K562 (cell line): ENCODE data around the gene NME4. TPM values are rescaled to one million over a fixed set of nuclear protein-coding genes. Genes with fewer than 3 reads are reported as not detected.

Experiments used
- ARID1B ChIP-seq: fragments of 450-650 bp; IDR thresholded peaks from 2 replicates; pipeline ENCODE4 v1.6.1; 2016; ENCODE audit warnings: antibody characterized with exemption, mild to moderate bottlenecking, inconsistent platforms
- CC2D1A ChIP-seq: fragments of 450-650 bp; IDR thresholded peaks from 2 replicates; pipeline ENCODE4 v1.6.1; 2017; ENCODE audit warnings: mild to moderate bottlenecking
- CCNT2 ChIP-seq: IDR thresholded peaks from 2 replicates; pipeline ENCODE4 v1.6.1; 2011; ENCODE audit warnings: borderline replicate concordance, low read depth, mild to moderate bottlenecking, moderate library complexity, mixed read lengths, low read length; ENCODE audit not compliant: insufficient read length; ENCODE audit errors: extremely low read depth
- CHD1 ChIP-seq: fragments of 200-600 bp; sonication (generic); IDR thresholded peaks from one replicate; pipeline ENCODE4 v1.6.1; 2012; ENCODE audit warnings: mild to moderate bottlenecking, moderate library complexity, low read length, inconsistent platforms
- FUS ChIP-seq: fragments of 200-400 bp; formaldehyde crosslinking; optimal IDR thresholded peaks from 2 replicates; pipeline ENCODE3; 2017; ENCODE audit warnings: low read depth, low read length
- GATA2 ChIP-seq: sonication (generic); formaldehyde crosslinking; IDR thresholded peaks from 2 replicates; pipeline ENCODE4 v1.4.0; 2020; ENCODE audit warnings: mild to moderate bottlenecking, missing genetic modification reagents
- HMGN3 ChIP-seq: IDR thresholded peaks from 2 replicates; pipeline ENCODE4 v1.6.1; 2011; ENCODE audit warnings: borderline replicate concordance, low read depth, mild to moderate bottlenecking, mixed read lengths, low read length; ENCODE audit not compliant: insufficient read length; ENCODE audit errors: extremely low read depth
- KLF6 ChIP-seq: fragments of 250-450 bp; sonication (Bioruptor Pico); IDR thresholded peaks from 2 replicates; pipeline ENCODE4 v1.4.0; 2020; ENCODE audit warnings: mild to moderate bottlenecking, moderate library complexity, borderline replicate concordance
- MAZ ChIP-seq, 2 experiments: fragments of 450-650 bp in 1 of 2; sonication (generic) in 1 of 2; formaldehyde crosslinking; IDR thresholded peaks in 1 of 2; conservative IDR thresholded peaks in 1 of 2; 2 replicates each; pipeline versions ENCODE4 v1.4.0 to v1.5.0; 2020; ENCODE audit warnings: mild to moderate bottlenecking in 1 of 2, missing genetic modification reagents in 1 of 2
- MNT ChIP-seq, 2 experiments: fragments of 450-650 bp; conservative IDR thresholded peaks; 2 replicates each; pipeline ENCODE4 v1.6.1; 2017; ENCODE audit warnings: mild to moderate bottlenecking in 2 of 2, moderate library complexity in 2 of 2
- MYC ChIP-seq, 2 experiments: fragments of 250-450 bp in 1 of 2; sonication (Bioruptor Pico) in 1 of 2; IDR thresholded peaks; 2 replicates each; pipeline versions ENCODE4 v1.5.1 to v1.6.1; 2012 to 2021; ENCODE audit warnings: low read depth in 2 of 2, borderline replicate concordance in 1 of 2, improper control_type of control experiment in 1 of 2, low read length in 1 of 2, mild to moderate bottlenecking in 1 of 2, moderate library complexity in 1 of 2
- NCOR1 ChIP-seq: fragments of 450-650 bp; IDR thresholded peaks from 2 replicates; pipeline ENCODE4 v1.6.1; 2016; ENCODE audit warnings: mild to moderate bottlenecking, moderate library complexity
- NR2C2 ChIP-seq, 2 experiments: fragments of 200-800 bp in 1 of 2; sonication (Bioruptor generic) in 1 of 2; sonication (generic) in 1 of 2; formaldehyde crosslinking in 1 of 2; IDR thresholded peaks; 2 replicates each; pipeline versions ENCODE4 v1.6.1 to v1.8.0; 2016 to 2022; ENCODE audit warnings: mild to moderate bottlenecking in 1 of 2, missing compliant biosample characterization in 1 of 2, missing genetic modification characterization in 1 of 2, missing genetic modification reagents in 1 of 2
- OTX1 ChIP-seq: fragments of 450-650 bp; formaldehyde crosslinking; IDR thresholded peaks from 2 replicates; pipeline ENCODE4 v1.4.0; 2022; ENCODE audit warnings: mild to moderate bottlenecking
- PATZ1 ChIP-seq: fragments of 250-450 bp; sonication (Bioruptor Pico); IDR thresholded peaks from 2 replicates; pipeline ENCODE4 v1.5.0; 2020; ENCODE audit warnings: mild to moderate bottlenecking, borderline replicate concordance
- RBBP5 ChIP-seq: fragments of 200-600 bp; sonication (generic); IDR thresholded peaks from 2 replicates; pipeline ENCODE4 v1.6.1; 2012; ENCODE audit warnings: borderline replicate concordance, mild to moderate bottlenecking, low read length, control low read depth, inconsistent platforms; ENCODE audit not compliant: insufficient read depth, poor library complexity, severe bottlenecking
- ZFX ChIP-seq: sonication (generic); formaldehyde crosslinking; IDR thresholded peaks from 2 replicates; pipeline ENCODE4 v1.8.0; 2022; ENCODE audit warnings: mild to moderate bottlenecking, missing genetic modification reagents, moderate library complexity
- ZNF395 ChIP-seq: fragments of 200-800 bp; sonication (Bioruptor generic); IDR thresholded peaks from 2 replicates; pipeline ENCODE4 v1.6.1; 2017; ENCODE audit warnings: missing genetic modification characterization, missing compliant biosample characterization
- ZNF583 ChIP-seq: fragments of 250-450 bp; sonication (Bioruptor Pico); IDR thresholded peaks from 2 replicates; pipeline ENCODE4 v1.4.0; 2020
- polyA plus RNA-seq, 8 experiments: library from polyadenylated mRNA; depleted of rRNA in 4 of 8; stranded (reverse) in 5 of 8; unstranded in 3 of 8; fragments of >200 nt; fragmentation: Nextera tagmentation in 2 of 8; fragmentation: Illumina TruSeq in 1 of 8; extraction: Ambion mirVana in 2 of 8; extraction: Trizol in 1 of 8; gene quantifications; 2 replicates each; pipeline versions ENCODE4 v1.2.1 to v1.2.3, GENCODE V29; 2011 to 2014; ENCODE audit warnings: inconsistent platforms in 1 of 8, missing spikeins in 1 of 8
- total RNA-seq, 7 experiments: library from RNA; depleted of rRNA in 6 of 7; stranded (reverse); fragments of >200 nt in 6 of 7; fragmentation: Illumina TruSeq in 2 of 7; extraction: Trizol in 2 of 7; gene quantifications; 2 replicates each; pipeline versions ENCODE4 v1.2.1 to v1.2.3, GENCODE V29; 2011 to 2021; ENCODE audit warnings: low replicate concordance in 1 of 7

The NME4 gene
- total and polyA plus RNA-seq, 9 of the 15 experiments (the other 6 are each of a cell fraction or from before 2014, with no cell fraction given): 15.4 to 264 (median 139) TPM

GRCh38 chr16:351804-352520, 45.0 kb upstream of the NME4 start (continued):
- TF ChIP-seq HMGN3 (peak; percentile 55), ZFX (0 out of 2 replicates have a peak, but pooled peaks have one; percentile 15), FUS (peak; percentile 56), PATZ1 (CRISPR knock-in tag) (no peak), MNT (conservative IDR thresholded peaks at IDR 0.05) (peak in 1 of 2 experiments; percentile 51; a peak in 1 of 4 replicates), ZNF583 (CRISPR knock-in tag) (no peak), OTX1 (no peak), CC2D1A (no peak), GATA2 (no peak), ZNF395 (peak; percentile 72; the same call in 1 of the 2 replicates), CHD1 (peak; percentile 63), RBBP5 (peak; percentile 47), MYC (IDR thresholded peaks at IDR 0.05; ENCODE audit: low read depth, low read length) (peak; percentile 69), MYC (CRISPR knock-in tag; IDR thresholded peaks at IDR 0.05; ENCODE audit: borderline replicate concordance, low read depth) (no peak), NR2C2 (CRISPR knock-in tag; IDR thresholded peaks at IDR 0.05) (no peak), NR2C2 (tag; IDR thresholded peaks at IDR 0.05) (0 out of 2 replicates have a peak, but pooled peaks have one; percentile 26), ARID1B (no peak), KLF6 (CRISPR knock-in tag) (no peak), NCOR1 (no peak), CCNT2 (peak; percentile 46), MAZ (CRISPR knock-in tag; conservative IDR thresholded peaks at IDR 0.05 in 1 of 2, IDR thresholded peaks at IDR 0.05 in 1 of 2) (peak in 1 of 2 experiments; percentile 43; a peak in 1 of 4 replicates)
